DOHH2 (cell line): Measurements from ENCODE around the gene GRIA1.

ENCODE experiments used
- H3F3A ChIP-seq: fragments of 200-600 bp; sonication (generic), shearing (Covaris generic); 2 replicates; pipeline ENCODE4 v1.6.0; 2016; ENCODE audit warnings: antibody characterized with exemption, mild to moderate bottlenecking; ENCODE audit not compliant: control insufficient read depth, insufficient read depth
- H3K27ac ChIP-seq: fragments of 200-600 bp; sonication (generic); 2 replicates; pipeline ENCODE4 v1.5.1; 2014; ENCODE audit warnings: low read depth, mild to moderate bottlenecking, low read length, moderate library complexity
- H3K27me3 ChIP-seq: fragments of 200-600 bp; sonication (generic); 2 replicates; pipeline ENCODE4 v1.6.1; 2014; ENCODE audit warnings: mild to moderate bottlenecking, low read length, mixed read lengths; ENCODE audit not compliant: control insufficient read depth
- H3K36me3 ChIP-seq: fragments of 200-600 bp; sonication (generic); 2 replicates; pipeline ENCODE4 v1.6.1; 2014; ENCODE audit warnings: mild to moderate bottlenecking, low read length, moderate library complexity, mixed read lengths; ENCODE audit not compliant: control insufficient read depth
- H3K4me1 ChIP-seq: fragments of 200-600 bp; sonication (generic); 2 replicates; pipeline ENCODE4 v1.6.1; 2014; ENCODE audit warnings: mild to moderate bottlenecking, low read length, mixed read lengths; ENCODE audit not compliant: control insufficient read depth
- H3K4me2 ChIP-seq: fragments of 200-600 bp; sonication (generic); 2 replicates; pipeline ENCODE4 v1.6.0; 2014; ENCODE audit warnings: mild to moderate bottlenecking, low read length, moderate library complexity
- H3K4me3 ChIP-seq: fragments of 200-600 bp; sonication (generic); 2 replicates; pipeline ENCODE4 v1.5.1; 2014; ENCODE audit warnings: mild to moderate bottlenecking, low read length, mixed read lengths
- H3K79me2 ChIP-seq: fragments of 200-600 bp; sonication (generic); 2 replicates; pipeline ENCODE4 v1.6.1; 2014; ENCODE audit warnings: mild to moderate bottlenecking, low read length, mixed read lengths; ENCODE audit not compliant: control insufficient read depth
- H3K9me2 ChIP-seq: fragments of 200-600 bp; sonication (generic); replicated peaks from 2 replicates; pipeline ENCODE4 v1.6.1; 2014; ENCODE audit warnings: mild to moderate bottlenecking, low read length, mixed read lengths; ENCODE audit not compliant: control insufficient read depth
- H3K9me3 ChIP-seq: fragments of 200-600 bp; sonication (generic); 2 replicates; pipeline ENCODE4 v1.6.1; 2014; ENCODE audit warnings: antibody characterized with exemption, low read length, mixed read lengths; ENCODE audit not compliant: control insufficient read depth, insufficient read depth
- H4K20me1 ChIP-seq: fragments of 200-600 bp; sonication (generic); 2 replicates; pipeline ENCODE4 v1.6.0; 2014; ENCODE audit warnings: low read depth, mild to moderate bottlenecking, antibody characterized with exemption, low read length, moderate library complexity; ENCODE audit not compliant: control insufficient read depth, insufficient read depth
- EZH2phosphoT487 ChIP-seq: fragments of 200-600 bp; sonication (generic); IDR thresholded peaks from 2 replicates; pipeline ENCODE4 v1.6.1; 2017; ENCODE audit warnings: borderline replicate concordance, mild to moderate bottlenecking, antibody characterized with exemption, low read length, moderate library complexity, mixed read lengths
- TF ChIP-seq, protein P1 (sequence below): fragments of 200-600 bp; sonication (generic); IDR thresholded peaks from one replicate; pipeline ENCODE4 v1.5.1; 2014; ENCODE audit warnings: antibody characterized with exemption, mild to moderate bottlenecking, low read depth, low read length; ENCODE audit not compliant: poor library complexity, severe bottlenecking

GRIA1 gene

DNA sequence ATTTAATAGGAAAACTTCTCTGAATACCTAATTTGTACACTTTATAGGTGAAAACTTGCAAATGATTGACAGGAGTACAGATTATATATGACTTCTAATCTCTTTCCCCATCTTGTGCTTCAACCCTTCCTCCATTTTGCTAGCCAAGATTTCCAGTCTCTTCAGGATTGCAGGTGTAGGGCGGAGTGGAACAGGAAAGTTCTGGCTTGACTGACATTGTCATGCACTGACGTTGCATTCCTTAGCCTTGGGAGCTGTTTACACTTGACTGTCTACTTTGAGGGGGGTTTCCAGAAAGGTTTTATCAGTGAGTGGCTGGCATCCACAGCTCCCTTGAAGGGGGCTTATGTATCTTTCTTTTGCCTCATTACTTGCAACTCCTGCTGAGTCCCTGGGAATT lies 34.1 kb upstream of the GRIA1 start:
- no peaks in the 10 kb centered on the region for H3K36me3 ChIP-seq
- H3K9me2 ChIP-seq: no peaks in the 10 kb centered on the region
- H4K20me1 ChIP-seq: no peaks in the 10 kb centered on the region
- no peaks in the 10 kb centered on the region for H3F3A ChIP-seq
- no peaks in the 10 kb centered on the region for H3K27me3 ChIP-seq
- no peaks in the 10 kb centered on the region for H3K9me3 ChIP-seq
- H3K27ac ChIP-seq: no peak overlapping the region
- no peak overlapping the region for H3K4me2 ChIP-seq
- TF ChIP-seq EZH2phosphoT487: no peak
- TF ChIP-seq, protein P1, sequence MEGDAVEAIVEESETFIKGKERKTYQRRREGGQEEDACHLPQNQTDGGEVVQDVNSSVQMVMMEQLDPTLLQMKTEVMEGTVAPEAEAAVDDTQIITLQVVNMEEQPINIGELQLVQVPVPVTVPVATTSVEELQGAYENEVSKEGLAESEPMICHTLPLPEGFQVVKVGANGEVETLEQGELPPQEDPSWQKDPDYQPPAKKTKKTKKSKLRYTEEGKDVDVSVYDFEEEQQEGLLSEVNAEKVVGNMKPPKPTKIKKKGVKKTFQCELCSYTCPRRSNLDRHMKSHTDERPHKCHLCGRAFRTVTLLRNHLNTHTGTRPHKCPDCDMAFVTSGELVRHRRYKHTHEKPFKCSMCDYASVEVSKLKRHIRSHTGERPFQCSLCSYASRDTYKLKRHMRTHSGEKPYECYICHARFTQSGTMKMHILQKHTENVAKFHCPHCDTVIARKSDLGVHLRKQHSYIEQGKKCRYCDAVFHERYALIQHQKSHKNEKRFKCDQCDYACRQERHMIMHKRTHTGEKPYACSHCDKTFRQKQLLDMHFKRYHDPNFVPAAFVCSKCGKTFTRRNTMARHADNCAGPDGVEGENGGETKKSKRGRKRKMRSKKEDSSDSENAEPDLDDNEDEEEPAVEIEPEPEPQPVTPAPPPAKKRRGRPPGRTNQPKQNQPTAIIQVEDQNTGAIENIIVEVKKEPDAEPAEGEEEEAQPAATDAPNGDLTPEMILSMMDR: no peak
- no peak overlapping the region for H3K4me3 ChIP-seq
- no peaks in the 10 kb centered on the region for H3K79me2 ChIP-seq
- no peaks in the 10 kb centered on the region for H3K4me1 ChIP-seq

DNA sequence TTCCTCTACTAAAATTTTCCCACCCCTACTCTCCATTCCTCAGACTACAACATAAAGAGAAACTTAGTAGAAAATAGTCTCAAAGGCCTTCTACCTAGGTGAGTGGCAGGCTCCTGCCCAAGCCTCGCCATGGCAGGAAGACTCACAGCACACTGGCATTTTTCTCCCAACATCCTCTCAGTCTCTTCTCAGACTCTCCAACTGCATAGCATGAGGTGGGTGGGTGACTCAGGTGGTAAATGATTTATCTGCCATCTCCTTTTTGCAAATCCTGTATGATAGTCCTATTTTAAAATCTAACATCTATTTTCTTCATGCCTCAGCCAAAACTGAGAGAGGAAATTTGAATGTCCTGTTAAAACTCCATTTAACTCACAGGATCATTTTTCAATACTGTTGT lies 33.5 kb upstream of the GRIA1 start:
- TF ChIP-seq EZH2phosphoT487: no peak
- TF ChIP-seq, protein P1: no peak
- H3K79me2 ChIP-seq: no peaks in the 10 kb centered on the region
- H3K4me3 ChIP-seq: no peak overlapping the region
- no peaks in the 10 kb centered on the region for H3K27me3 ChIP-seq
- H3K4me2 ChIP-seq: no peak overlapping the region
- H3K27ac ChIP-seq: no peak overlapping the region
- no peaks in the 10 kb centered on the region for H4K20me1 ChIP-seq
- H3K9me2 ChIP-seq: no peaks in the 10 kb centered on the region
- H3K36me3 ChIP-seq: no peaks in the 10 kb centered on the region
- no peaks in the 10 kb centered on the region for H3K4me1 ChIP-seq
- H3F3A ChIP-seq: no peaks in the 10 kb centered on the region
- no peaks in the 10 kb centered on the region for H3K9me3 ChIP-seq

DNA sequence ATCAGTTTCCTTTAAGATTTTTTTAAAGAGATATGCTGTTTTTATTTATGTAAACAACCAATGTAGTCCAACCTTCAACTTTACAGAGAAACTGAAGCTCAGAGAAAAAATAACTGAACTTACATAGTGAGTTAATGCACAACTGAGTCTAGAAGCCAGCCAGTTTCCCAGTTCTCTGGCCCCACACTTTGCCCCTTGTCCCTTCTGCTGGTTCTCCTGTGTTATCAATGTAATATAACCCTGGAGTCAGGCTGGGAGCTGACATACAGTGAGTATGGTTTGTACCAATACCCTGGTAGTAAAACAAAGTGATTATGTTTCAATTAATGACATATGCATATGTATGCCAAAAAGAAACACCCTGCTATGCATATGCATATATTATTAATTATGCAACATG lies 32.2 kb upstream of the GRIA1 start:
- TF ChIP-seq, protein P1: no peak
- no peak for TF ChIP-seq EZH2phosphoT487

More for the DNA sequence above, 32.2 kb upstream of the GRIA1 start:
- no peaks in the 10 kb centered on the region for H3K36me3 ChIP-seq
- no peaks in the 10 kb centered on the region for H3K9me2 ChIP-seq
- no peaks in the 10 kb centered on the region for H3K4me1 ChIP-seq
- no peaks in the 10 kb centered on the region for H3K27me3 ChIP-seq
- H3K4me3 ChIP-seq: no peak overlapping the region
- no peak overlapping the region for H3K27ac ChIP-seq
- no peaks in the 10 kb centered on the region for H3K9me3 ChIP-seq
- H3F3A ChIP-seq: no peaks in the 10 kb centered on the region
- H3K79me2 ChIP-seq: no peaks in the 10 kb centered on the region
- H3K4me2 ChIP-seq: no peak overlapping the region
- no peaks in the 10 kb centered on the region for H4K20me1 ChIP-seq
